GM23338 (cell line): ENCODE measurements around the gene HMGN1. TPM values are rescaled to one million over a fixed set of nuclear protein-coding genes. Genes with fewer than 3 reads are reported as not detected.

ENCODE experiments used
- ATAC-seq: fragments of 200-7000 bp; cut with Tn5 transposase; 3 replicates; pipeline ENCODE4 v1.9.1; 2020
- DNase-seq: peaks from one replicate; pipeline ENCODE4 v3.0.0-alpha.2; 2015; ENCODE audit warnings: low spot score
- H2AFZ ChIP-seq: fragments of 200-600 bp; sonication (generic); 2 replicates; pipeline ENCODE4 v1.8.0; 2016; ENCODE audit warnings: antibody characterized with exemption, mild to moderate bottlenecking, moderate library complexity
- H3F3A ChIP-seq: fragments of 200-600 bp; sonication (generic); replicated peaks from 2 replicates; pipeline ENCODE4 v1.8.0; 2017; ENCODE audit warnings: antibody characterized with exemption, mixed run types, low read depth
- H3K27ac ChIP-seq: fragments of 200-600 bp; sonication (generic); 2 replicates; pipeline ENCODE4 v1.6.1; 2016; ENCODE audit warnings: low read depth
- H3K27me3 ChIP-seq: fragments of 200-600 bp; sonication (generic); 2 replicates; pipeline ENCODE4 v1.8.0; 2016; ENCODE audit warnings: mild to moderate bottlenecking, mixed run types, moderate library complexity; ENCODE audit not compliant: insufficient read depth
- H3K36me3 ChIP-seq: fragments of 200-600 bp; sonication (generic); 2 replicates; pipeline ENCODE4 v1.8.0; 2016; ENCODE audit warnings: mild to moderate bottlenecking; ENCODE audit not compliant: insufficient read depth
- H3K4me1 ChIP-seq: fragments of 200-600 bp; sonication (generic); 2 replicates; pipeline ENCODE4 v1.8.0; 2016; ENCODE audit warnings: mild to moderate bottlenecking, moderate library complexity; ENCODE audit not compliant: insufficient read depth
- H3K4me2 ChIP-seq: fragments of 200-600 bp; sonication (generic); 2 replicates; pipeline ENCODE4 v1.7.1; 2017; ENCODE audit warnings: mixed run types
- H3K4me3 ChIP-seq: fragments of 200-600 bp; sonication (generic); 2 replicates; pipeline ENCODE4 v1.6.1; 2016; ENCODE audit warnings: mixed run types
- H3K79me2 ChIP-seq: fragments of 200-600 bp; sonication (generic); replicated peaks from 2 replicates; pipeline ENCODE4 v1.8.0; 2017; ENCODE audit warnings: mild to moderate bottlenecking; ENCODE audit not compliant: insufficient read depth
- H3K9me2 ChIP-seq: fragments of 200-600 bp; sonication (generic); 2 replicates; pipeline ENCODE4 v1.8.0; 2017; ENCODE audit not compliant: insufficient read depth
- H4K20me1 ChIP-seq: fragments of 200-600 bp; sonication (generic); replicated peaks from 2 replicates; pipeline ENCODE4 v1.8.0; 2017; ENCODE audit warnings: mild to moderate bottlenecking; ENCODE audit not compliant: insufficient read depth
- H3K27ac Mint-ChIP-seq: 2 replicates; pipeline ENCODE4 v1.8.0; 2020; ENCODE audit warnings: inconsistent platforms, mild to moderate bottlenecking, moderate library complexity, mixed read lengths
- H3K27me3 Mint-ChIP-seq: 3 replicates; pipeline ENCODE4 v1.8.0; 2022; ENCODE audit warnings: low read depth, mild to moderate bottlenecking, moderate library complexity, mixed read lengths, inconsistent platforms; ENCODE audit not compliant: insufficient read depth, poor library complexity
- H3K36me3 Mint-ChIP-seq: 3 replicates; pipeline ENCODE4 v1.8.0; 2021; ENCODE audit warnings: low read depth, mild to moderate bottlenecking, inconsistent platforms, moderate library complexity, mixed read lengths
- H3K4me1 Mint-ChIP-seq: 3 replicates; pipeline ENCODE4 v1.8.0; 2020; ENCODE audit warnings: mild to moderate bottlenecking, inconsistent platforms, mixed read lengths
- H3K4me3 Mint-ChIP-seq: 3 replicates; pipeline ENCODE4 v1.8.0; 2021; ENCODE audit warnings: moderate library complexity, mild to moderate bottlenecking, inconsistent platforms, mixed read lengths
- H3K9me3 Mint-ChIP-seq: 3 replicates; pipeline ENCODE4 v1.8.0; 2020; ENCODE audit warnings: moderate library complexity, mild to moderate bottlenecking, inconsistent platforms, mixed read lengths
- CREB1 ChIP-seq: fragments of 250-450 bp; sonication (Bioruptor Pico); IDR thresholded peaks from 2 replicates; pipeline ENCODE4 v1.5.0; 2020; ENCODE audit warnings: low read depth, mild to moderate bottlenecking, moderate library complexity
- CTCF ChIP-seq, 2 experiments: fragments of 200-600 bp in 1 of 2; sonication (generic) in 1 of 2; conservative IDR thresholded peaks; 2 replicates each; pipeline versions ENCODE4 v1.5.1 to v1.6.1; 2016 to 2017; ENCODE audit warnings: antibody characterized with exemption in 2 of 2, low read depth in 2 of 2, mild to moderate bottlenecking in 2 of 2, moderate library complexity in 1 of 2
- EZH2 ChIP-seq: fragments of 200-600 bp; sonication (generic); IDR thresholded peaks from one replicate; pipeline ENCODE4 v1.8.0; 2017; ENCODE audit warnings: antibody characterized with exemption, mild to moderate bottlenecking, low read depth; ENCODE audit not compliant: unreplicated experiment
- EZH2phosphoT487 ChIP-seq: fragments of 200-600 bp; sonication (generic); IDR thresholded peaks from one replicate; pipeline ENCODE4 v1.8.1; 2018; ENCODE audit warnings: antibody characterized with exemption; ENCODE audit not compliant: unreplicated experiment
- NANOG ChIP-seq: IDR thresholded peaks from 2 replicates; pipeline ENCODE4 v1.6.1; 2016; ENCODE audit warnings: antibody characterized with exemption, borderline replicate concordance
- POLR2AphosphoS5 ChIP-seq: IDR thresholded peaks from 2 replicates; pipeline ENCODE4 v1.6.1; 2016; ENCODE audit warnings: antibody characterized with exemption, low read depth
- REST ChIP-seq: IDR thresholded peaks from one replicate; pipeline ENCODE4 v1.6.1; 2018; ENCODE audit warnings: antibody characterized with exemption; ENCODE audit not compliant: unreplicated experiment
- STAT1 ChIP-seq: IDR thresholded peaks from one replicate; pipeline ENCODE4 v1.6.1; 2016; ENCODE audit warnings: antibody characterized with exemption; ENCODE audit not compliant: unreplicated experiment
- ZNF114 ChIP-seq: fragments of 250-450 bp; sonication (Bioruptor Pico); IDR thresholded peaks from 2 replicates; pipeline ENCODE4 v1.5.0; 2020; ENCODE audit warnings: mild to moderate bottlenecking, moderate library complexity
- ZNF462 ChIP-seq: fragments of 250-450 bp; sonication (Bioruptor Pico); IDR thresholded peaks from 2 replicates; pipeline ENCODE4 v1.5.0; 2020; ENCODE audit warnings: mild to moderate bottlenecking, moderate library complexity
- polyA plus RNA-seq: library from polyadenylated mRNA; unstranded; fragments of >200 nt; fragmentation: Nextera tagmentation; extraction: Ambion mirVana; gene quantifications from 2 replicates; pipeline ENCODE4 v1.2.1, GENCODE V29; 2016
- total RNA-seq: library from RNA; depleted of rRNA; stranded (reverse); fragments of >200 nt; shearing (Covaris generic); gene quantifications from 2 replicates; pipeline ENCODE4 v1.2.3, GENCODE V29; 2014

Gene HMGN1
- total and polyA plus RNA-seq, 2 experiments from 2014 or later: 403 to 889 TPM

GRCh38 chr21:39319251-39319756 is 29.6 kb downstream of the HMGN1 start:
- Histone ChIP-seq H4K20me1 (no peaks in the 10 kb centered on the region), H3K4me2 (no peak overlapping the region), H3K4me1 (peaks cover 4% of the 10 kb centered on the region; the same call in 1 of the 2 replicates), H2AFZ (no peak overlapping the region), H3K9me2 (no peaks in the 10 kb centered on the region), H3K27me3 (no peaks in the 10 kb centered on the region), H3K27ac (no peak overlapping the region), H3F3A (peaks cover 4% of the 10 kb centered on the region; the same call in 1 of the 2 replicates), H3K4me3 (no peak overlapping the region), H3K79me2 (no peaks in the 10 kb centered on the region; the same call in 1 of the 2 replicates), H3K36me3 (no peaks in the 10 kb centered on the region)
- H3K36me3 Mint-ChIP-seq: no peaks in the 10 kb centered on the region; the same call in 2 of the 3 replicates
- TF ChIP-seq REST (no peak), CTCF (conservative IDR thresholded peaks at IDR 0.05; ENCODE audit: low read depth in 2 of 2) (no peak), EZH2phosphoT487 (no peak), EZH2 (no peak), CREB1 (no peak), POLR2AphosphoS5 (no peak), ZNF462 (no peak), STAT1 (no peak), NANOG (no peak), ZNF114 (no peak)
- no peaks in the 10 kb centered on the region for H3K9me3 Mint-ChIP-seq
- peaks cover 5% of the 10 kb centered on the region for H3K27me3 Mint-ChIP-seq
- ATAC-seq (no peak), DNase-seq (no peak)
- H3K4me1 Mint-ChIP-seq: peaks cover 4% of the 10 kb centered on the region; the same call in 2 of the 3 replicates
- no peak overlapping the region; the same call in 1 of the 2 replicates for H3K27ac Mint-ChIP-seq
- no peak overlapping the region for H3K4me3 Mint-ChIP-seq
